HFFc6 (cell line): ENCODE results near the gene PLXNB3. TPM values are rescaled to one million over a fixed set of nuclear protein-coding genes. Genes with fewer than 3 reads are reported as not detected.

Experiments
- DNase-seq: peaks from one replicate; pipeline ENCODE4 v3.0.0-alpha.2; 2018
- H3K27ac Mint-ChIP-seq: 2 replicates; pipeline ENCODE4 v1.8.0; 2020; ENCODE audit warnings: mild to moderate bottlenecking, mixed read lengths
- H3K27me3 Mint-ChIP-seq: 2 replicates; pipeline ENCODE4 v1.8.0; 2021; ENCODE audit warnings: mild to moderate bottlenecking, moderate library complexity, mixed read lengths; ENCODE audit not compliant: insufficient read depth
- H3K36me3 Mint-ChIP-seq: 2 replicates; pipeline ENCODE4 v1.8.0; 2021; ENCODE audit warnings: low read depth, mixed read lengths
- H3K4me1 Mint-ChIP-seq: 2 replicates; pipeline ENCODE4 v1.8.0; 2020; ENCODE audit warnings: low read depth, mixed read lengths
- H3K4me3 Mint-ChIP-seq: 2 replicates; pipeline ENCODE4 v1.8.0; 2020; ENCODE audit warnings: mild to moderate bottlenecking, moderate library complexity, mixed read lengths
- H3K9me3 Mint-ChIP-seq: 2 replicates; pipeline ENCODE4 v1.8.0; 2020; ENCODE audit warnings: mild to moderate bottlenecking, mixed read lengths
- CTCF ChIP-seq: fragments of 200-600 bp; sonication (generic); IDR thresholded peaks from 2 replicates; pipeline ENCODE4 v1.5.0; 2021; ENCODE audit warnings: antibody characterized with exemption, mild to moderate bottlenecking
- total RNA-seq, 6 experiments: library from RNA; stranded (reverse); fragmentation: NEBNext Ultra II Directional; extraction: Animal tissue kit (Norgen Biotek cat#: 25700); gene quantifications; 2 replicates in 1 of 6; 3 replicates in 5 of 6; pipeline ENCODE4 v1.2.3, GENCODE V29; 2021

Gene PLXNB3
- total RNA-seq, 6 experiments from 2014 or later, result 13.2 to 33.4 (median 15.8) TPM

DNA sequence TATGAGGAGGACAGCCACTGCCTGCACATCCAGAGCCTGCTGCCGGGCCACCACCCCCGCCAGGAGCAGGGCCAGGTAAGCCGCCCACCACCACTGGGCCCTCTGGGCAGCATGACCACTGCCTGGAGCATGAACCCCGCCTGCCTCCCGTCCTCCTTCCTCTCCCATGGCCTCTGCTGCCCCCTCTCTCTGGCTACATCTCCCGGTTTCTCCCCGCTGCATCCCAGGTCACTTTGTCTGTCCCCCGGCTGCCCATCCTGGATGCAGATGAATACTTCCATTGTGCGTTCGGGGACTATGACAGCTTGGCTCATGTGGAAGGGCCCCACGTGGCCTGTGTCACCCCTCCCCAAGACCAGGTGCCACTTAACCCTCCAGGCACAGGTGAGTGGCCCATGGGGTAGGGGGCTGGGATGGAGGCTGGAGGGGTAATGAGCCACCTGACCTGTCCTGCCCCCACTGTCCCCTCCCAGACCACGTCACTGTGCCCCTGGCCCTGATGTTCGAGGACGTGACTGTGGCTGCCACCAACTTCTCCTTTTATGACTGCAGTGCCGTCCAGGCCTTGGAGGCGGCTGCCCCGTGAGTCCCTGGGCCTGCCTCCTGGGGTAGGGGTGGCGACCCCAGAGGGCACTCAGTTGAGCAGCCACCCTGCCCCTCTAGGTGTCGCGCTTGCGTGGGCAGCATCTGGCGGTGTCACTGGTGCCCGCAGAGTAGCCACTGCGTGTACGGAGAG, 6.0 kb downstream of the PLXNB3 start:
- Mint-ChIP-seq H3K4me1 (peaks cover 7% of the 10 kb centered on the region; the same call in 1 of the 2 replicates), H3K4me3 (no peak overlapping the region), H3K9me3 (no peaks in the 10 kb centered on the region), H3K27me3 (no peaks in the 10 kb centered on the region), H3K27ac (no peak overlapping the region), H3K36me3 (no peaks in the 10 kb centered on the region)
- no peak for TF ChIP-seq CTCF
- no peak for DNase-seq

DNA sequence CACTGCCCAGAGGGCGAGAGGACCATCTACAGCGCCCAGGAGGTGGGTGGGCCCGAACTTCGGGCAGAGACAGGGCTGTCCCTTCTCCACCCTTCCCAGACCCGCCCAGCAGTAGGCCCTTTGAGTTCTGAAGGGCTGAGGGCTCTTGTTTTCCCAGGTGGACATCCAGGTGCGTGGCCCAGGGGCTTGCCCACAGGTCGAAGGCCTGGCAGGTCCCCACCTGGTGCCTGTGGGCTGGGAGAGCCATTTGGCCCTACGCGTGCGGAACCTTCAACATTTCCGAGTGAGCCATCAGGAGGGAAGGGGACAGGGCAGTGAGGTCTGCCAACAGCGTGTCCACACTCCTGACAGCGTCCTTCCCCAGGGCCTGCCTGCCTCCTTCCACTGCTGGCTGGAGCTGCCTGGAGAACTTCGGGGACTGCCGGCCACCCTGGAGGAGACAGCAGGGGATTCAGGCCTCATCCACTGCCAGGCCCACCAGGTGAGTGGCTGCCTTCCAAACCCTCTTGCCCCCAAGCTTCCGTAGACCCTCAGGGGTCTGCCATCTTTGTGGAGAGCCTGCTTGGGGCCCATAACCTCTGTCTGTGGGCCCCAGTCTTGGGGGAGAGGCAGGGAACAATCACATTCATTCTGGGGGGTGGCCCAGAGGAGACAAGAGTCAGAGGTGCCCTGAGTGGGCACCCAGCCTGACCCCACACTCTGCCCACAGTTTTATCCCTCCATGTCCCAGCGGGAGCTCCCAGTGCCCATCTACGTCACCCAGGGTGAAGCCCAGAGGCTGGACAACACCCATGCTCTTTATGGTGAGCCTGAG, 6.8 kb downstream of the PLXNB3 start:
- Mint-ChIP-seq H3K4me1 (peaks cover 7% of the 10 kb centered on the region; the same call in 1 of the 2 replicates), H3K27me3 (no peaks in the 10 kb centered on the region), H3K36me3 (no peaks in the 10 kb centered on the region), H3K4me3 (no peak overlapping the region), H3K9me3 (no peaks in the 10 kb centered on the region), H3K27ac (no peak overlapping the region)
- no peak for TF ChIP-seq CTCF
- no peak for DNase-seq

- Mint-ChIP-seq H3K36me3 (no peaks in the 10 kb centered on the region), H3K4me1 (peaks cover 2% of the 10 kb centered on the region; the same call in 1 of the 2 replicates), H3K27me3 (no peaks in the 10 kb centered on the region), H3K9me3 (no peaks in the 10 kb centered on the region), H3K27ac (no peak overlapping the region), H3K4me3 (no peak overlapping the region)
- DNase-seq, result no peak
- no peak for TF ChIP-seq CTCF
Observed at GRCh38 chrX:153771415-153772315, 7.6 kb downstream of the PLXNB3 start.

- no peak for TF ChIP-seq CTCF
- Mint-ChIP-seq H3K9me3 (no peaks in the 10 kb centered on the region), H3K4me1 (no peaks in the 10 kb centered on the region), H3K27ac (no peak overlapping the region), H3K36me3 (no peaks in the 10 kb centered on the region), H3K27me3 (no peaks in the 10 kb centered on the region), H3K4me3 (no peak overlapping the region)
- no peak for DNase-seq
Observed at GRCh38 chrX:153772316-153773217, 8.5 kb downstream of the PLXNB3 start.
